ENCODE measurements around the gene CFAP298. TPM values are rescaled to one million over a fixed set of nuclear protein-coding genes. Genes with fewer than 3 reads are reported as not detected.

Gene CFAP298
- total RNA-seq, 1 donor from 2014 or later = 52.0 TPM

GRCh38 chr21:32593690-32594089 is 18.5 kb downstream of the CFAP298 start:
- Histone ChIP-seq H3K36me3 (no peaks in the 10 kb centered on the region), H3K27ac (no peak overlapping the region), H2AFZ (replicated peaks) (no peak overlapping the region), H3K9me3 (ENCODE audit: low read depth) (no peaks in the 10 kb centered on the region), H3K4me2 (no peak overlapping the region), H3K27me3 (no peaks in the 10 kb centered on the region), H3F3A (ENCODE audit: low read depth) (no peaks in the 10 kb centered on the region), H4K20me1 (ENCODE audit: low read depth) (no peaks in the 10 kb centered on the region), H3K4me1 (no peaks in the 10 kb centered on the region), H3K4me3 (no peak overlapping the region), H3K79me2 (ENCODE audit: low read depth) (no peaks in the 10 kb centered on the region), H3K9ac (no peak overlapping the region)
- H3K27ac Mint-ChIP-seq = no peak overlapping the region
- H3K9me3 Mint-ChIP-seq = no peaks in the 10 kb centered on the region
- no peak for DNase-seq (ENCODE audit: low spot score)
- no peaks in the 10 kb centered on the region for H3K36me3 Mint-ChIP-seq
- H3K4me3 Mint-ChIP-seq = no peak overlapping the region
- H3K4me1 Mint-ChIP-seq = no peaks in the 10 kb centered on the region
- no peak for TF ChIP-seq EZH2 (IDR thresholded peaks at IDR 0.05)
- no peak for TF ChIP-seq CTCF (IDR thresholded peaks at IDR 0.05)
- no peak for TF ChIP-seq EZH2phosphoT487 (IDR thresholded peaks at IDR 0.05)
- peaks cover 3% of the 10 kb centered on the region for H3K27me3 Mint-ChIP-seq (ENCODE audit: insufficient read depth, low read depth)

GRCh38 chr21:32592929-32593502 is 19.2 kb downstream of the CFAP298 start:
- no peaks in the 10 kb centered on the region for H4K20me1 ChIP-seq (ENCODE audit: low read depth)
- H3K27me3 ChIP-seq = no peaks in the 10 kb centered on the region
- no peak overlapping the region for H3K9ac ChIP-seq
- H3K27ac ChIP-seq = no peak overlapping the region
- no peaks in the 10 kb centered on the region for H3K9me3 ChIP-seq (ENCODE audit: low read depth)
- H3K4me2 ChIP-seq = no peak overlapping the region
- H2AFZ ChIP-seq (replicated peaks) = no peak overlapping the region
- Mint-ChIP-seq H3K36me3 (no peaks in the 10 kb centered on the region), H3K27ac (no peak overlapping the region), H3K4me3 (no peak overlapping the region), H3K9me3 (no peaks in the 10 kb centered on the region), H3K4me1 (no peaks in the 10 kb centered on the region), H3K27me3 (ENCODE audit: insufficient read depth, low read depth) (peaks cover 3% of the 10 kb centered on the region)
- H3K79me2 ChIP-seq (ENCODE audit: low read depth) = no peaks in the 10 kb centered on the region
- no peak for TF ChIP-seq CTCF (IDR thresholded peaks at IDR 0.05)
- TF ChIP-seq EZH2 (IDR thresholded peaks at IDR 0.05) = no peak
- TF ChIP-seq EZH2phosphoT487 (IDR thresholded peaks at IDR 0.05) = no peak
- H3K4me3 ChIP-seq = no peak overlapping the region
- H3K4me1 ChIP-seq = no peaks in the 10 kb centered on the region
- no peaks in the 10 kb centered on the region for H3K36me3 ChIP-seq
- DNase-seq (ENCODE audit: low spot score) = no peak
- H3F3A ChIP-seq (ENCODE audit: low read depth) = no peaks in the 10 kb centered on the region

GRCh38 chr21:32590130-32590529 is 22.0 kb downstream of the CFAP298 start:
- Mint-ChIP-seq H3K27me3 (ENCODE audit: insufficient read depth, low read depth) (peaks cover 4% of the 10 kb centered on the region), H3K27ac (no peak overlapping the region), H3K9me3 (no peaks in the 10 kb centered on the region), H3K36me3 (no peaks in the 10 kb centered on the region), H3K4me3 (no peak overlapping the region), H3K4me1 (no peaks in the 10 kb centered on the region)
- H3K36me3 ChIP-seq = no peaks in the 10 kb centered on the region
- no peak overlapping the region for H3K27ac ChIP-seq
- no peak for DNase-seq (ENCODE audit: low spot score)
- H3K79me2 ChIP-seq (ENCODE audit: low read depth) = no peaks in the 10 kb centered on the region
- no peaks in the 10 kb centered on the region for H4K20me1 ChIP-seq (ENCODE audit: low read depth)
- no peaks in the 10 kb centered on the region for H3K4me1 ChIP-seq
- H3K4me2 ChIP-seq = no peak overlapping the region
- H3K9me3 ChIP-seq (ENCODE audit: low read depth) = no peaks in the 10 kb centered on the region
- no peaks in the 10 kb centered on the region for H3F3A ChIP-seq (ENCODE audit: low read depth)
- H3K9ac ChIP-seq = no peak overlapping the region
- TF ChIP-seq CTCF (IDR thresholded peaks at IDR 0.05) (no peak), EZH2 (IDR thresholded peaks at IDR 0.05) (no peak), EZH2phosphoT487 (IDR thresholded peaks at IDR 0.05) (no peak)
- H3K27me3 ChIP-seq = no peaks in the 10 kb centered on the region
- no peak overlapping the region for H2AFZ ChIP-seq (replicated peaks)
- H3K4me3 ChIP-seq = no peak overlapping the region

Measured in neural progenitor cell (in vitro differentiated cells).